ENCODE measurements around the gene SFR1.

The SFR1 gene

GRCh38 chr10:104099269-104099668, 22.7 kb upstream of the SFR1 start:
- no peaks in the 10 kb centered on the region for H3K27me3 Mint-ChIP-seq

GRCh38 chr10:104099941-104100340, 22.0 kb upstream of the SFR1 start:
- H3K4me3 Mint-ChIP-seq = no peak overlapping the region
- H3K9me3 Mint-ChIP-seq = no peaks in the 10 kb centered on the region
- H3K36me3 Mint-ChIP-seq = no peaks in the 10 kb centered on the region
- H3K27me3 Mint-ChIP-seq = no peaks in the 10 kb centered on the region
- H3K27ac Mint-ChIP-seq = no peak overlapping the region
- peaks cover 7% of the 10 kb centered on the region for H3K4me1 Mint-ChIP-seq

More at GRCh38 chr10:104099269-104099668, 22.7 kb upstream of the SFR1 start:
- no peaks in the 10 kb centered on the region for H3K36me3 Mint-ChIP-seq
- no peak overlapping the region for H3K27ac Mint-ChIP-seq
- peaks cover 5% of the 10 kb centered on the region for H3K4me1 Mint-ChIP-seq
- no peak overlapping the region for H3K4me3 Mint-ChIP-seq
- no peaks in the 10 kb centered on the region for H3K9me3 Mint-ChIP-seq

GRCh38 chr10:104100795-104101194, 21.2 kb upstream of the SFR1 start:
- H3K9me3 Mint-ChIP-seq = no peaks in the 10 kb centered on the region
- no peak overlapping the region for H3K27ac Mint-ChIP-seq
- H3K4me1 Mint-ChIP-seq = peaks cover 10% of the 10 kb centered on the region
- H3K4me3 Mint-ChIP-seq = no peak overlapping the region
- no peaks in the 10 kb centered on the region for H3K36me3 Mint-ChIP-seq
- no peaks in the 10 kb centered on the region for H3K27me3 Mint-ChIP-seq

- Mint-ChIP-seq H3K4me1 (peaks cover 10% of the 10 kb centered on the region), H3K27ac (no peak overlapping the region), H3K4me3 (no peak overlapping the region), H3K36me3 (no peaks in the 10 kb centered on the region), H3K27me3 (no peaks in the 10 kb centered on the region), H3K9me3 (no peaks in the 10 kb centered on the region)
These were observed 20.1 kb upstream of the SFR1 start for GRCh38 chr10:104101902-104102301.

DNA sequence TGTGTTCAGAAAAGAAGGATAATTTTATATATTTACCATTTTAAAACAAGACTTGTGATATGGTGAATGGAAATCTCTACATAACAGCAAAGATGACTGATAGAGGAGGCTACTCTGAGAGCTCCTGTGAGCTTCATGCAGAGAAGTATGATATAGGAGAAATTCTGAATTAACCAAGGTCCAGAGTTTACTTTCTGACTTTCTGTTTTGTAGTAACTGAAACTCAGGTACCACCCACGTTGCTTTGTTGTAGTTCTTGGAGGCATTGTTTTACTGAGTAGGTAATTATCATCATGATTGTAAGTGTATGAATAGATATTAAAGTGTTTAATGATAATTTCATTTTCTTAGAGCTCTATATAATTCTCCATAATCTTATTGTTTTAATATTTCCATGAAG, 18.0 kb upstream of the SFR1 start:
- Mint-ChIP-seq H3K9me3 (no peaks in the 10 kb centered on the region), H3K4me3 (no peak overlapping the region), H3K36me3 (no peaks in the 10 kb centered on the region), H3K27ac (no peak overlapping the region), H3K4me1 (peaks cover 10% of the 10 kb centered on the region), H3K27me3 (no peaks in the 10 kb centered on the region)

- Mint-ChIP-seq H3K27ac (no peak overlapping the region), H3K4me1 (peaks cover 10% of the 10 kb centered on the region), H3K27me3 (no peaks in the 10 kb centered on the region), H3K4me3 (no peak overlapping the region), H3K9me3 (no peaks in the 10 kb centered on the region), H3K36me3 (no peaks in the 10 kb centered on the region)
These were observed 17.6 kb upstream of the SFR1 start for GRCh38 chr10:104104418-104104817.

DNA sequence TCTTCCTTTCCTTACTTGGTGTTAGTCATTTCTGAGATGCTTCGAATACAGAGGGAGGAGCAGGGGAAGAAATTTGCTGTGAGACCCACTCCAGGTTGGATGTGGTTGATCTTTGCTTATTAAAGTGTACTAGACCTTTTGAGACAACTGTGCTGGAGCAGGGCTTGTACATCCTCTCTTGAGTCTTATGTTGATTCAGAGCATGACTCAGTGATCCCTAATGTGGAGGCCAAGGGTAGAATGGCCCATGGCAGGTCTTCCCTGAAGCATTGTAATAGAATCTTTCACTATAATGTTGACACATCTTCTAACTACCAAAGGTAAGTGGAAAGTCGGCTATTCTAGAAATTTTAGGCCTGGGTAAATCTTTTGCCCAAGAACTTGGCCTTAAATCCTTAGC, 17.0 kb upstream of the SFR1 start:
- Mint-ChIP-seq H3K27ac (no peak overlapping the region), H3K4me1 (peaks cover 14% of the 10 kb centered on the region), H3K36me3 (no peaks in the 10 kb centered on the region)

GRCh38 chr10:104109908-104110662, 11.9 kb upstream of the SFR1 start:
- peak overlapping the region; percentile 74 for H3K27ac Mint-ChIP-seq
- no peaks in the 10 kb centered on the region for H3K36me3 Mint-ChIP-seq
- H3K27me3 Mint-ChIP-seq = no peaks in the 10 kb centered on the region
- H3K4me1 Mint-ChIP-seq = peaks cover 19% of the 10 kb centered on the region
- H3K4me3 Mint-ChIP-seq = peak overlapping the region; percentile 19
- H3K9me3 Mint-ChIP-seq = no peaks in the 10 kb centered on the region

More for the DNA sequence above, 17.0 kb upstream of the SFR1 start:
- no peaks in the 10 kb centered on the region for H3K9me3 Mint-ChIP-seq
- no peaks in the 10 kb centered on the region for H3K27me3 Mint-ChIP-seq
- no peak overlapping the region for H3K4me3 Mint-ChIP-seq

GRCh38 chr10:104113376-104113956, 8.5 kb upstream of the SFR1 start:
- peaks cover 35% of the 10 kb centered on the region for H3K4me1 Mint-ChIP-seq
- H3K27ac Mint-ChIP-seq = no peak overlapping the region
- H3K9me3 Mint-ChIP-seq = no peaks in the 10 kb centered on the region
- no peaks in the 10 kb centered on the region for H3K27me3 Mint-ChIP-seq
- no peaks in the 10 kb centered on the region for H3K36me3 Mint-ChIP-seq
- H3K4me3 Mint-ChIP-seq = no peak overlapping the region

DNA sequence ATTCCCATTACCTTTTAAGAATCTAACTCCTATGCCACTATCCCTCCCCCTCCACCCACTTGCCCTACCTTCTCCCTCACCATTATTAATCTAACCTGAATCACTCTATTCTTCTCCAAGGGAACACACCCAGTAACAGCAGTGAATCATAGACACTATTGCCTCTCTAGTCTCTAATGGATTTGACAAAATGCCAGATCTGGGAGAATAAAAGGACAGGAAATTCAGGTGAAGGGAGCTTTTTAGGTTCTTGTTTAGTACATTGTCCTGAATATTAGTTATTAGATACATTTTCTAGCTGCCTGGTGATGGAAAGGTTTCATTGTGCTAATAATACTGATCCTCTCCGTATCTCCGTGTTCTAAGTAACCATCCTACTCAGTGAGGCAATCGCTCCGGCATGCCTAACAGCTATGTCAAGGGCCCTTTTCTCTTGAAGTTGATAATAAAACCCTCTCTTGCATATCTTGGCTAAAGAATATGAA, 4.1 kb upstream of the SFR1 start:
- no peak overlapping the region for H3K4me3 Mint-ChIP-seq
- H3K27me3 Mint-ChIP-seq = no peaks in the 10 kb centered on the region
- H3K4me1 Mint-ChIP-seq = peaks cover 43% of the 10 kb centered on the region
- no peaks in the 10 kb centered on the region for H3K9me3 Mint-ChIP-seq
- no peak overlapping the region for H3K27ac Mint-ChIP-seq
- no peaks in the 10 kb centered on the region for H3K36me3 Mint-ChIP-seq

- Mint-ChIP-seq H3K27ac (peak overlapping the region; percentile 97), H3K9me3 (no peaks in the 10 kb centered on the region), H3K4me3 (no peak overlapping the region), H3K4me1 (peaks cover 50% of the 10 kb centered on the region), H3K36me3 (no peaks in the 10 kb centered on the region), H3K27me3 (no peaks in the 10 kb centered on the region)
These were observed 2.0 kb upstream of the SFR1 start for GRCh38 chr10:104119996-104120395.

DNA sequence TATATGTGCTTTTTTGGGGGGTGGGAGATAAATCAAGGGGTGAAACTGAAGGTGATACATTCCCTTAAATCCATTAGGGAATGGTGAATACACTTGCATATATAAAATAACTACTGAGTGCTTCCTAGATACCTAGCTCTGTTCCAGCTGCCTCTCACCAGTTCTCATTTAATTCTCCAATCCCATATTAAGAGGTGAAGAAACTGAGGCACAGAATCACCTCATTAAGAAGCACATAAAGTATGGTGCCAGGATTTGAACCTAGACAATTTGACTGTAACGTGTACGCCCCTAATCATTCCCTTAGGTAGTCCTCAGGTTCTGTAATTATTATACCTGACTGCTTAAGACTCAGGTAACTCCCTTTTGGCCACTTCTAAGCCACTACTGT, 1.5 kb upstream of the SFR1 start:
- Mint-ChIP-seq H3K4me3 (peak overlapping the region; percentile 92), H3K9me3 (no peaks in the 10 kb centered on the region), H3K36me3 (peaks cover 4% of the 10 kb centered on the region), H3K27me3 (no peaks in the 10 kb centered on the region), H3K4me1 (peaks cover 55% of the 10 kb centered on the region), H3K27ac (peak overlapping the region; percentile 97)

- peaks cover 55% of the 10 kb centered on the region for H3K4me1 Mint-ChIP-seq
- no peaks in the 10 kb centered on the region for H3K27me3 Mint-ChIP-seq
- H3K27ac Mint-ChIP-seq = peak overlapping the region; percentile 97
- no peaks in the 10 kb centered on the region for H3K9me3 Mint-ChIP-seq
- peaks cover 4% of the 10 kb centered on the region for H3K36me3 Mint-ChIP-seq
- peak overlapping the region; percentile 92 for H3K4me3 Mint-ChIP-seq
These were observed 977 bp upstream of the SFR1 start for GRCh38 chr10:104120903-104121484.

DNA sequence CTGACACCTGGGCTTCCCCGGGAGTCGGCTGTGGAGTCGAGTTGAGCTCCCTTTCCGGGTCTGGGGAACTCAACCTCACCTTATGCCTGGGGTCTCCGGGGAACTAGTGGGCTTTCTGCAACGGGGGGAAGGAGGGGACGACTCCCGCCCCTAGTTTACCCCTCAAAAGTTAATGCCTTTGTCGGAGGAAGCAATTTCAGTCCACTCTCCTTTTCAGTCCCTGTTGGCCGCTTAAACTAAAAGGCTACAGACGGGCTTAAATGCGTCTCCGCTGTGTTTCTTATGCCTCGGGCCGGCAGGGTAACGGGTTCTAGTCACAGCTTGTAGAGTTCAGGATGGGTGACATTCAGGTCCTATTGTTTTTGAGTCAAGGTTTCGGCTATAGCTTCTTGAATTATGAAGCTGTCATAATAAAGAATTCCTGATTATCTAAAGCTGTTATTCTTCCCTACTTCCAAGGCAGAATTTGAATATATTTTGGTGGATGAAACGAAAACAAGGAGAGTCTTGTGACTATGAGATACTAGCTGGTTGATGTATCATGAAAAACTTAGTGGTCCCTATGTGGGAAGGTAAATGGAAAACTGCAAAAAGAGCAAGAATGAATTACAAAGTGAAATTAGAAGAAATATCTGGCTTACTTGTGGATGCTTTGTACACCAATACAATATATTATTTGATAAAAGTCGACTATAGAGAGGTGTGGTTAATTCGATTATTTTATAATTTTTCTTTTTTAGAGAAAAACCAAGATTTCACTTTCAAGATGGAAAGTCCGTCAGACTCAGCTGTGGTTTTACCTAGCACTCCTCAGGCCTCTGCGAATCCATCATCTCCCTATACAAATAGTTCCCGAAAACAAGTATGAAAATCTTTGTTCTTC, 495 bp downstream of the SFR1 start:
- Mint-ChIP-seq H3K4me3 (peak overlapping the region; percentile 92), H3K27me3 (no peaks in the 10 kb centered on the region), H3K36me3 (peaks cover 4% of the 10 kb centered on the region), H3K9me3 (no peaks in the 10 kb centered on the region), H3K4me1 (peaks cover 46% of the 10 kb centered on the region), H3K27ac (peak overlapping the region; percentile 97)

- H3K36me3 Mint-ChIP-seq = peaks cover 4% of the 10 kb centered on the region
- H3K9me3 Mint-ChIP-seq = no peaks in the 10 kb centered on the region
- peaks cover 38% of the 10 kb centered on the region for H3K4me1 Mint-ChIP-seq
- peak overlapping the region; percentile 77 for H3K4me3 Mint-ChIP-seq
- no peaks in the 10 kb centered on the region for H3K27me3 Mint-ChIP-seq
- peak overlapping the region; percentile 72 for H3K27ac Mint-ChIP-seq
These were observed 1.4 kb downstream of the SFR1 start for GRCh38 chr10:104123397-104123796.

Data from activated naive CD4-positive, alpha-beta T cell treated with anti-CD3 and anti-CD28 coated beads, Interleukin-2, amount 50 U/mL, for 24 hours (primary cell).